Neuronal stem cell (in vitro differentiated cells): ENCODE results near the gene ZSWIM5.
"Not testable (repeated sequence)": the region's sequence is repeated elsewhere in the genome, so short reads cannot be mapped to it uniquely, and the experiment has no call there.

Experiments used
- DNase-seq: peaks from one replicate; pipeline ENCODE4 v3.0.0-alpha.2; 2013; ENCODE audit warnings: low spot score
- H2AFZ ChIP-seq: one replicate; pipeline ENCODE4 v1.6.1; 2013; ENCODE audit warnings: mild to moderate bottlenecking, low read length, inconsistent platforms
- H2AK5ac ChIP-seq: 2 replicates; pipeline ENCODE4 v1.6.1; 2013; ENCODE audit warnings: low read depth, mild to moderate bottlenecking, inconsistent platforms, low read length, moderate library complexity, mixed read lengths
- H2BK120ac ChIP-seq: 2 replicates; pipeline ENCODE4 v1.6.1; 2013; ENCODE audit warnings: low read depth, mild to moderate bottlenecking, inconsistent platforms, low read length, moderate library complexity, mixed read lengths
- H2BK12ac ChIP-seq: one replicate; pipeline ENCODE4 v1.6.1; 2013; ENCODE audit warnings: low read length, inconsistent platforms
- H2BK15ac ChIP-seq: 2 replicates; pipeline ENCODE4 v1.6.1; 2013; ENCODE audit warnings: mild to moderate bottlenecking, low read length, inconsistent platforms, mixed read lengths
- H2BK5ac ChIP-seq: one replicate; pipeline ENCODE4 v1.6.1; 2013; ENCODE audit warnings: inconsistent platforms, mild to moderate bottlenecking, low read length, moderate library complexity
- H3K14ac ChIP-seq: one replicate; pipeline ENCODE4 v1.6.1; 2013; ENCODE audit warnings: low read length, inconsistent platforms
- H3K18ac ChIP-seq: 2 replicates; pipeline ENCODE4 v1.6.1; 2013; ENCODE audit warnings: low read length, inconsistent platforms
- H3K23ac ChIP-seq: 2 replicates; pipeline ENCODE4 v1.6.1; 2013; ENCODE audit warnings: low read depth, mild to moderate bottlenecking, mixed read lengths, low read length, inconsistent platforms; ENCODE audit not compliant: poor library complexity
- H3K27ac ChIP-seq: replicated peaks from 3 replicates; pipeline ENCODE4 v1.5.1; 2013; ENCODE audit warnings: low read length, inconsistent platforms
- H3K27me3 ChIP-seq, 3 experiments: 2 replicates each; pipeline ENCODE4 v1.6.1; 2013; ENCODE audit warnings: low read length in 3 of 3, mild to moderate bottlenecking in 2 of 3, inconsistent platforms in 1 of 3, low read depth in 1 of 3, mixed read lengths in 1 of 3, moderate library complexity in 1 of 3; ENCODE audit not compliant: control insufficient read depth in 3 of 3, insufficient read depth in 3 of 3
- H3K36me3 ChIP-seq, 2 donors: replicated peaks in 1 of 2; 2 replicates each; pipeline ENCODE4 v1.6.1; 2013; ENCODE audit warnings: low read length in 2 of 2; ENCODE audit not compliant: control insufficient read depth in 2 of 2, insufficient read depth in 2 of 2
- H3K4ac ChIP-seq: 2 replicates; pipeline ENCODE4 v1.6.1; 2013; ENCODE audit warnings: inconsistent platforms, mild to moderate bottlenecking, low read length, moderate library complexity
- H3K4me1 ChIP-seq, 2 donors: 1 replicate in 1 of 2; 2 replicates in 1 of 2; pipeline ENCODE4 v1.6.1; 2013; ENCODE audit warnings: low read length in 2 of 2, low read depth in 1 of 2; ENCODE audit not compliant: control insufficient read depth in 2 of 2, insufficient read depth in 1 of 2
- H3K4me2 ChIP-seq: one replicate; pipeline ENCODE4 v1.6.1; 2013; ENCODE audit warnings: mild to moderate bottlenecking, low read length, inconsistent platforms; ENCODE audit not compliant: insufficient read depth, poor library complexity, severe bottlenecking
- H3K4me3 ChIP-seq, 2 donors: 2 replicates each; pipeline ENCODE4 v1.5.1; 2013; ENCODE audit warnings: low read length in 2 of 2, mild to moderate bottlenecking in 2 of 2, inconsistent platforms in 1 of 2, moderate library complexity in 1 of 2
- H3K79me1 ChIP-seq: one replicate; pipeline ENCODE4 v1.6.1; 2013; ENCODE audit warnings: low read depth, mild to moderate bottlenecking, inconsistent platforms, low read length, moderate library complexity
- H3K9ac ChIP-seq: one replicate; pipeline ENCODE4 v1.6.1; 2013; ENCODE audit warnings: mild to moderate bottlenecking, low read depth, low read length, inconsistent platforms; ENCODE audit not compliant: poor library complexity
- H3K9me3 ChIP-seq, 2 donors: replicated peaks in 1 of 2; 2 replicates each; pipeline versions ENCODE3 to v1.6.1; 2013; ENCODE audit warnings: low read length in 2 of 2, mild to moderate bottlenecking in 2 of 2, inconsistent platforms in 1 of 2, low read depth in 1 of 2, mixed read lengths in 1 of 2, moderate library complexity in 1 of 2; ENCODE audit not compliant: control insufficient read depth in 2 of 2, insufficient read depth in 1 of 2
- H4K8ac ChIP-seq: one replicate; pipeline ENCODE4 v1.6.1; 2013; ENCODE audit warnings: low read depth, mild to moderate bottlenecking, inconsistent platforms, low read length, moderate library complexity
- H4K91ac ChIP-seq: one replicate; pipeline ENCODE4 v1.6.1; 2013; ENCODE audit warnings: low read length, low read depth, mild to moderate bottlenecking, inconsistent platforms; ENCODE audit not compliant: poor library complexity
- WGBS, 2 donors: extraction: QIAGEN DNeasy Blood & Tissue Kit; methylation state at CpG; one replicate each; pipeline ENCODE4 v1.1.7; 2013; ENCODE audit warnings: missing lambda C conversion rate in 2 of 2, mixed read lengths in 1 of 2; ENCODE audit not compliant: insufficient read length in 2 of 2, insufficient replicate concordance in 1 of 2; ENCODE audit errors: extremely low coverage in 2 of 2; 5-methylcytosine and 5-hydroxymethylcytosine counted together

The ZSWIM5 gene

GRCh38 chr1:45084562-45084961 is 121.8 kb downstream of the ZSWIM5 start:
- no peaks in the 10 kb centered on the region for H3K79me1 ChIP-seq
- peaks cover under 1 to 3% of the 10 kb centered on the region in 2 donors for H3K9me3 ChIP-seq

DNA sequence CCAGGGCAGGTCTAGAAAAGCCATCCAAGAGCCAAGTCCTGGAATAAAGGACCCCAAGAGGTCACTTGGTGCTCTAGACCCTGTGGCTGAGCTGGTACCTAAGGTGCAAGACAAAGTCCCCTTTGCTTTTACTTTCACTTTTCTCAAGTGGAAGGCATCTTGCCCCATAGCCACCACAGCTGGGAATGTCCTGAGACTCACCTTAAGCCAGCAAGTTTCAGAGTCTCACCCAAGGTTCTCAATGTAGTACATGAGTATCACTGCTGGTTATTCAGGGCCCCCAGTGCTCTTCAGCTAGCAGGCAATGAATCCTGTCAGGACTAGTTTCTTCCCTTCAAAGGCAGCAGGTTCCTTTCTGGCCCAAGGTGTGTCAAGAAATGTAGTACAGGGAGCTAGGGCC is 126.9 kb downstream of the ZSWIM5 start:
- no peak overlapping the region for H3K23ac ChIP-seq
- no peak overlapping the region for H3K4me3 ChIP-seq
- no peak overlapping the region for H3K4me2 ChIP-seq
- H3K9ac ChIP-seq: no peak overlapping the region
- no peak for DNase-seq
- no peak overlapping the region for H2BK120ac ChIP-seq
- no peaks in the 10 kb centered on the region for H3K79me1 ChIP-seq
- H3K36me3 ChIP-seq: peaks cover 0 to 3% of the 10 kb centered on the region in 2 donors
- H4K91ac ChIP-seq: no peak overlapping the region
- H3K4me1 ChIP-seq: no peaks in the 10 kb centered on the region
- no peak overlapping the region for H2BK12ac ChIP-seq
- no peak overlapping the region for H2AK5ac ChIP-seq
- no peaks in the 10 kb centered on the region for H3K27me3 ChIP-seq
- no peak overlapping the region for H3K18ac ChIP-seq
- H4K8ac ChIP-seq: no peak overlapping the region
- H2AFZ ChIP-seq: no peak overlapping the region
- H3K4ac ChIP-seq: no peak overlapping the region
- no peak overlapping the region for H2BK15ac ChIP-seq
- H2BK5ac ChIP-seq: no peak overlapping the region
- no peak overlapping the region for H3K27ac ChIP-seq
- H3K14ac ChIP-seq: no peak overlapping the region
- peaks cover 5% of the 10 kb centered on the region in 2 donors for H3K9me3 ChIP-seq

More at GRCh38 chr1:45084562-45084961, 121.8 kb downstream of the ZSWIM5 start:
- Histone ChIP-seq H2BK120ac (no peak overlapping the region), H3K23ac (no peak overlapping the region), H3K18ac (no peak overlapping the region), H2AK5ac (no peak overlapping the region), H2AFZ (no peak overlapping the region), H2BK12ac (no peak overlapping the region), H3K27me3 (no peaks in the 10 kb centered on the region), H3K4me2 (no peak overlapping the region), H3K9ac (no peak overlapping the region), H3K4ac (no peak overlapping the region), H3K27ac (no peak overlapping the region), H2BK15ac (no peak overlapping the region), H3K14ac (no peak overlapping the region), H4K8ac (no peak overlapping the region), H3K4me3 (no peak overlapping the region), H3K4me1 (no peaks in the 10 kb centered on the region), H4K91ac (no peak overlapping the region), H3K36me3 (no peaks in the 10 kb centered on the region), H2BK5ac (no peak overlapping the region)
- DNase-seq: no peak
- WGBS, 2 donors: no CpG with 5 or more reads among the region's 1 CpG

DNA sequence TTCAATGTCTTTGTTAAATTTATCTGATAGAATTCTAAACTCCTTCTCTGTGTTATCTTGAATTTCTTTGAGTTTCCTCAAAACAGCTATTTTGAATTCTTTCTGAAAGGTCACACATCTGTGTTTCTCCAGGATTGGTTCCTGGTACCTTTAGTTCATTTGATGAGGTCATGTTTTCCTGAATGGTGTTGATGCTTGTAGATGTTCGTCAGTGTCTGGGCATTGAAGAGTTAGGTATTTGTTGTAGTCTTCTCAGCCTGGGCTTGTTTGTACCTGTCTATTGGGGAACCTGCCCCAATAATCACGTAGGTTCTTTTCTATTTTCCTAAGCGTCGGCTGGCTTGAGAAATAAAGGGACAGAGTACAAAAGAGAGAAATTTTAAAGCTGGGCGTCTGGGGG is 129.4 kb downstream of the ZSWIM5 start:
- H3K36me3 ChIP-seq, H3K27ac ChIP-seq, H3K4ac ChIP-seq, H4K8ac ChIP-seq, H3K23ac ChIP-seq, H3K79me1 ChIP-seq, H2BK15ac ChIP-seq, H3K4me2 ChIP-seq, H2BK12ac ChIP-seq, H3K18ac ChIP-seq, H3K27me3 ChIP-seq, H2BK5ac ChIP-seq, H4K91ac ChIP-seq, DNase-seq, H3K4me3 ChIP-seq, H2AFZ ChIP-seq, H2BK120ac ChIP-seq, H2AK5ac ChIP-seq, H3K9me3 ChIP-seq, H3K9ac ChIP-seq, H3K4me1 ChIP-seq, H3K14ac ChIP-seq: not testable (repeated sequence)
- no CpG with 5 or more reads among the region's 5 CpGs for WGBS, 2 donors

DNA sequence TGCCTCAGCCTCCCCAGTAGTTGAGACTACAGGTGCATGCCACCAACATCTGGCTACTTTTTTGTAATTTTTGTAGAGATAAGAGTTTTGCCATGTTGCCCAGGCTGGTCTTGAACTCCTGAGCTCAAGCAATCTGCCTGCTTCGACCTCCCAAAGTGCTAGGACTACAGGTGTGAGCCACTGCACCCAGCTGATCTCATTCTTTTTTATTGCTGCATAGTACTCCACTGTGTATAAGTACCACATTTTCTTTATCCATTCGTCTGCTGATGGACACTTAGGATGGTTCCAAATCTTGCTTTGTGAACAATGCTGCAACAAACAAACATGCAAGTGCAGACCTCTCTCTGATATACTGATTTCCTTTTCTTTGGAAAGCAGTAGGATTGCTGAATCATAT is 134.8 kb downstream of the ZSWIM5 start:
- Histone ChIP-seq H2BK5ac (no peak overlapping the region), H2AK5ac (no peak overlapping the region), H2BK120ac (no peak overlapping the region), H2BK15ac (no peak overlapping the region), H3K4me1 (no peaks in the 10 kb centered on the region), H2BK12ac (no peak overlapping the region), H4K8ac (no peak overlapping the region), H2AFZ (no peak overlapping the region), H3K27me3 (no peaks in the 10 kb centered on the region), H3K4me2 (no peak overlapping the region), H3K18ac (no peak overlapping the region), H3K4me3 (no peak overlapping the region), H3K79me1 (no peaks in the 10 kb centered on the region), H3K9ac (no peak overlapping the region), H3K36me3 (no peaks in the 10 kb centered on the region), H3K27ac (no peak overlapping the region), H3K9me3 (peaks cover 0 to 3% of the 10 kb centered on the region in 2 donors), H3K4ac (no peak overlapping the region), H3K23ac (no peak overlapping the region), H3K14ac (no peak overlapping the region), H4K91ac (no peak overlapping the region)
- WGBS, 2 donors: no CpG with 5 or more reads among the region's 2 CpGs
- DNase-seq: no peak
